ENCODE data around the gene CDAN1.

DNA sequence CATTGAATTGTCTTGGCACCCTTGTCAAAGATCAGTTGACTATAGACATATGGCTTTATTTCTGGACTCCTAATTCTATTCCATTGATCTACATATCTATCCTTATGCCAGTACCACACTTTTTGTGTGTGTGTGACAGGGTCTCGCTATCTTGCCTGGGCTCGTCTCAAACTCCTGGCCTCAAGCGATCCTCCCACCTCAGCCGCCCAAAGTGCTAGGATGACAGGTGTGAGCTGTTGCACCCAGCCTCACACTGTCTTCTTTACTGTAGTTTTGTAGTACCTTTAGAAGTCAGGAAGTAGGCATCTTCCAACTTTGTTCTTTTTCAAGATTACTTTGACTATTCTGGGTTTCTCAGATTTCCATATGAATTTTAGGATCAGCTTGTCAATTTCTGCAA lies 24.3 kb downstream of the CDAN1 start:
- TF ChIP-seq, protein P1, sequence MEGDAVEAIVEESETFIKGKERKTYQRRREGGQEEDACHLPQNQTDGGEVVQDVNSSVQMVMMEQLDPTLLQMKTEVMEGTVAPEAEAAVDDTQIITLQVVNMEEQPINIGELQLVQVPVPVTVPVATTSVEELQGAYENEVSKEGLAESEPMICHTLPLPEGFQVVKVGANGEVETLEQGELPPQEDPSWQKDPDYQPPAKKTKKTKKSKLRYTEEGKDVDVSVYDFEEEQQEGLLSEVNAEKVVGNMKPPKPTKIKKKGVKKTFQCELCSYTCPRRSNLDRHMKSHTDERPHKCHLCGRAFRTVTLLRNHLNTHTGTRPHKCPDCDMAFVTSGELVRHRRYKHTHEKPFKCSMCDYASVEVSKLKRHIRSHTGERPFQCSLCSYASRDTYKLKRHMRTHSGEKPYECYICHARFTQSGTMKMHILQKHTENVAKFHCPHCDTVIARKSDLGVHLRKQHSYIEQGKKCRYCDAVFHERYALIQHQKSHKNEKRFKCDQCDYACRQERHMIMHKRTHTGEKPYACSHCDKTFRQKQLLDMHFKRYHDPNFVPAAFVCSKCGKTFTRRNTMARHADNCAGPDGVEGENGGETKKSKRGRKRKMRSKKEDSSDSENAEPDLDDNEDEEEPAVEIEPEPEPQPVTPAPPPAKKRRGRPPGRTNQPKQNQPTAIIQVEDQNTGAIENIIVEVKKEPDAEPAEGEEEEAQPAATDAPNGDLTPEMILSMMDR (IDR thresholded peaks at IDR 0.05; ENCODE audit: control extremely low read depth in 1 of 3, insufficient read depth in 1 of 3, low read depth in 1 of 3, low read length in 3 of 3) = no peak
- TF ChIP-seq, protein P2, sequence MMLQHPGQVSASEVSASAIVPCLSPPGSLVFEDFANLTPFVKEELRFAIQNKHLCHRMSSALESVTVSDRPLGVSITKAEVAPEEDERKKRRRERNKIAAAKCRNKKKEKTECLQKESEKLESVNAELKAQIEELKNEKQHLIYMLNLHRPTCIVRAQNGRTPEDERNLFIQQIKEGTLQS (IDR thresholded peaks at IDR 0.05; ENCODE audit: insufficient read depth, low read depth, low read length) = no peak
- TF ChIP-seq CEBPB (IDR thresholded peaks at IDR 0.05; ENCODE audit: low read depth, low read length) (no peak), POLR2AphosphoS5 (IDR thresholded peaks at IDR 0.05; ENCODE audit: low read depth, low read length) (no peak)
